Measurements from ENCODE around the gene DAB1.
"Not testable (repeated sequence)": the region's sequence is repeated elsewhere in the genome, so short reads cannot be mapped to it uniquely, and the experiment has no call there.

DAB1 gene

DNA sequence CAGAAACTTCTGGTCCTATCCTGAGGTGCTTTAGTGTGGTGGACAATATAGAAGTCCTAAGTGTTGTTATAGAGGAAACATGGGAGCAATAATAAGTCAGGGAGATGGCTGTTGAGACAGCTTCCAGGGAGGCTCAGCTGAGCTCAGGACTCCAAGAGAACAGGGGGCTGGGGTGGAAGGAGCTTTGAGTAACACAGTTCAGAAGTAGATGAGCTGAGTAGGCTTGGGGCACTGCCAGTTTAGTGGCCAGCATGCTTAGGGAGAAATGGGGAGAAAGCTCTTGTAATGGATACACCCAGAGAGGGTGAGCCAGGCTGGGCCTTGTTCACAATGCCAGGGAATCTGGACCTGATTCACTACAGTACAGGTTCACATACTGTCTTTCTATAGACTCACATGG, 201.6 kb downstream of the DAB1 start:
- TF ChIP-seq, protein P1, sequence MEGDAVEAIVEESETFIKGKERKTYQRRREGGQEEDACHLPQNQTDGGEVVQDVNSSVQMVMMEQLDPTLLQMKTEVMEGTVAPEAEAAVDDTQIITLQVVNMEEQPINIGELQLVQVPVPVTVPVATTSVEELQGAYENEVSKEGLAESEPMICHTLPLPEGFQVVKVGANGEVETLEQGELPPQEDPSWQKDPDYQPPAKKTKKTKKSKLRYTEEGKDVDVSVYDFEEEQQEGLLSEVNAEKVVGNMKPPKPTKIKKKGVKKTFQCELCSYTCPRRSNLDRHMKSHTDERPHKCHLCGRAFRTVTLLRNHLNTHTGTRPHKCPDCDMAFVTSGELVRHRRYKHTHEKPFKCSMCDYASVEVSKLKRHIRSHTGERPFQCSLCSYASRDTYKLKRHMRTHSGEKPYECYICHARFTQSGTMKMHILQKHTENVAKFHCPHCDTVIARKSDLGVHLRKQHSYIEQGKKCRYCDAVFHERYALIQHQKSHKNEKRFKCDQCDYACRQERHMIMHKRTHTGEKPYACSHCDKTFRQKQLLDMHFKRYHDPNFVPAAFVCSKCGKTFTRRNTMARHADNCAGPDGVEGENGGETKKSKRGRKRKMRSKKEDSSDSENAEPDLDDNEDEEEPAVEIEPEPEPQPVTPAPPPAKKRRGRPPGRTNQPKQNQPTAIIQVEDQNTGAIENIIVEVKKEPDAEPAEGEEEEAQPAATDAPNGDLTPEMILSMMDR (IDR thresholded peaks at IDR 0.05; ENCODE audit: control insufficient read depth, insufficient read depth, low read depth, low read length, missing control alignments), result no peak
- DNase-seq (ENCODE audit: low read depth), result no peak
- H3K4me3 ChIP-seq (ENCODE audit: control insufficient read depth, low read depth, low read length), result no peak overlapping the region

- H3K4me3 ChIP-seq (ENCODE audit: control insufficient read depth, low read depth, low read length); DNase-seq (ENCODE audit: low read depth): not testable (repeated sequence)
Observed at GRCh38 chr1:57220905-57221304, 203.0 kb downstream of the DAB1 start.

DNA sequence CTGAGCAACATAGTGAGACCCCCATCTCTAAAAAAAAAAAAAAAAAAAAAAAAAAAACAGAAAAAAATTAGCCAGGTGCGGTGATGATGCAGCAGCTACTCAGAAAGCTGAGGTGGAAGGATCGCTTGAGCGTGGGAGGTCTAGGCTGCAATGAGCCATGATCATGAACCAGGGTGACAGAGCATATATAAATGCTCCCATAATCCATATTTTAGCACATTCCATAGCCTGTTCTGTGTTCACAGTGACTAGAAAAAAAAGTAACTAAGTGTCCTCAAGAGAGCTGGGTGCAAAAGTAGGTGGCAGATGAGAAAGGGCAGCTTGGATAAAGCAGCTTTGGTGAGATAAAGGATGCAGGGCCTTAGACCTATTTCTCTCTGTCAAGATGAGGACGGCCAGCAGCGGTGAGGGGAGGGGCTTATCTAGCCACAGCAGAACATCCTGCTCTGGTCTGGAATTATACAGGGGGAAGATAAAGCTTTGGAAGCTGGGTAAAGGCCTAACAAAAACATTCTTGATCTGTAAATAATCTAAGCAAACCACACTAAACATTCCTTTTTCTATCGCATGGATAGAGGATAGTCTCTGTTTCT, 205.3 kb downstream of the DAB1 start:
- no peak for DNase-seq (ENCODE audit: low read depth)
- TF ChIP-seq, protein P1 (IDR thresholded peaks at IDR 0.05; ENCODE audit: control insufficient read depth, insufficient read depth, low read depth, low read length, missing control alignments), result no peak
- H3K4me3 ChIP-seq (ENCODE audit: control insufficient read depth, low read depth, low read length), result no peak overlapping the region

GRCh38 chr1:57217905-57218304, 206.0 kb downstream of the DAB1 start:
- TF ChIP-seq, protein P1 (IDR thresholded peaks at IDR 0.05; ENCODE audit: control insufficient read depth, insufficient read depth, low read depth, low read length, missing control alignments), result no peak
- DNase-seq (ENCODE audit: low read depth), result no peak

GRCh38 chr1:57214951-57215575, 208.8 kb downstream of the DAB1 start:
- TF ChIP-seq, protein P1 (IDR thresholded peaks at IDR 0.05; ENCODE audit: control insufficient read depth, insufficient read depth, low read depth, low read length, missing control alignments), result no peak
- no peak overlapping the region for H3K4me3 ChIP-seq (ENCODE audit: control insufficient read depth, low read depth, low read length)
- no peak for DNase-seq (ENCODE audit: low read depth)

More at GRCh38 chr1:57217905-57218304, 206.0 kb downstream of the DAB1 start:
- H3K4me3 ChIP-seq (ENCODE audit: control insufficient read depth, low read depth, low read length), result no peak overlapping the region

DNA sequence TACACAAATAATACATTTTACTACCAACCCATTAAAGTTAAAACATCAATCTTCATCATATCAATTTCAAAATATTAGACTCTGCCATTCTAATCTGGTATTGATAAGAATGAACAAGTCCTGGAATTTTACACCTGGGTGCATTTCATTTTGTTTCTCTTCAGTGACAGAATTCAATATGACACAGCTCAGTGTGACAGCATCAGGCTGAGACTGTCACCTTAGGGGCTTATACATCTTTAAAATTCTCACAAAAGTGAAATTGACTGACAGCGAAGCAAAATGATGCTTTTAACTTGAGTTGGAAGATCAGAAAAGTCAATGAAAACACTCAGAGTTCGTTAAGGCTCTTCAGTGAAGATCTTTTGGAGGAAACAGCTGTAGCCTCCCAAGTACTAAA, 213.0 kb downstream of the DAB1 start:
- no peak overlapping the region for H3K4me3 ChIP-seq (ENCODE audit: control insufficient read depth, low read depth, low read length)
- DNase-seq (ENCODE audit: low read depth), result no peak
- TF ChIP-seq, protein P1 (IDR thresholded peaks at IDR 0.05; ENCODE audit: control insufficient read depth, insufficient read depth, low read depth, low read length, missing control alignments), result no peak

DNA sequence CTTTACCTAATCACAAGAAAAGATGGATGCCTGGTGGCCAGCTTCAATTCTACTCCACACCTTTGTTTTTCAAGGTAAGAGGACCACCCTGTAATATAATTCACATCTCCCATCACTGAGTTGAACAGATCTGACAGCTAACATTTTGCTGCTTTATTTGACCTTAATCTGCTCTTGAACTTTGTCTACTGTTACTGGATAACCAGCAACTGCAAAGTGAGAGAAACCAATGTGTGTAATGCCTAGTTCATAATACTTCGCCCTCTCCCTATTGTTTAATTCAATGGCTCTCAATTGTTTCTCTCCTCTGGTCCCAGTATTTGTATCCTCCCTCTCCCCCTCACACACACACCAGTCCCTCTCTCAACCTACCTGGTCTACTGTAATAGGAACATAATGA, 214.4 kb downstream of the DAB1 start:
- no peak overlapping the region for H3K4me3 ChIP-seq (ENCODE audit: control insufficient read depth, low read depth, low read length)
- TF ChIP-seq, protein P1 (IDR thresholded peaks at IDR 0.05; ENCODE audit: control insufficient read depth, insufficient read depth, low read depth, low read length, missing control alignments), result no peak
- DNase-seq (ENCODE audit: low read depth), result no peak
